Neural cell (in vitro differentiated cells): ENCODE measurements around the gene FGB. TPM values are rescaled to one million over a fixed set of nuclear protein-coding genes. Genes with fewer than 3 reads are reported as not detected.

Experiments
- H2AFZ ChIP-seq: fragments of 200-600, 300-800 bp; sonication (generic), shearing (Covaris generic); 2 replicates; pipeline ENCODE4 v1.6.0; 2014; ENCODE audit warnings: low read depth, mild to moderate bottlenecking, antibody characterized with exemption, low read length, moderate library complexity
- H3F3A ChIP-seq: fragments of 200-600 bp; shearing (Covaris generic); 2 replicates; pipeline ENCODE4 v1.6.1; 2016; ENCODE audit warnings: mild to moderate bottlenecking, moderate library complexity, mixed read lengths, antibody characterized with exemption, low read length; ENCODE audit not compliant: insufficient read depth, poor library complexity, severe bottlenecking
- H3K27ac ChIP-seq: fragments of 200-600, 300-800 bp; sonication (generic), shearing (Covaris generic); 2 replicates; pipeline ENCODE4 v1.5.1; 2014; ENCODE audit warnings: mild to moderate bottlenecking, low read length, moderate library complexity
- H3K27me3 ChIP-seq: fragments of 300-800, 200-600 bp; sonication (generic), shearing (Covaris generic); 2 replicates; pipeline ENCODE4 v1.6.0; 2014; ENCODE audit warnings: mild to moderate bottlenecking, low read depth, low read length, moderate library complexity; ENCODE audit not compliant: insufficient read depth
- H3K36me3 ChIP-seq: fragments of 300-800, 200-600 bp; sonication (generic), shearing (Covaris generic); 2 replicates; pipeline ENCODE4 v1.5.1; 2014; ENCODE audit warnings: mild to moderate bottlenecking, antibody characterized with exemption, low read length, moderate library complexity; ENCODE audit not compliant: insufficient read depth
- H3K4me2 ChIP-seq: fragments of 300-800, 200-600 bp; sonication (generic), shearing (Covaris generic); 2 replicates; pipeline ENCODE4 v1.6.0; 2014; ENCODE audit warnings: mild to moderate bottlenecking, low read length
- H3K4me3 ChIP-seq: fragments of 300-800, 200-600 bp; sonication (generic), shearing (Covaris generic); 2 replicates; pipeline ENCODE4 v1.5.1; 2014; ENCODE audit warnings: mild to moderate bottlenecking, low read length, moderate library complexity
- H3K79me2 ChIP-seq: fragments of 200-600 bp; shearing (Covaris generic); replicated peaks from 2 replicates; pipeline ENCODE4 v1.6.0; 2014; ENCODE audit warnings: mild to moderate bottlenecking, low read length, moderate library complexity; ENCODE audit not compliant: insufficient read depth
- H3K9ac ChIP-seq: fragments of 300-800, 200-600 bp; sonication (generic), shearing (Covaris generic); 2 replicates; pipeline ENCODE4 v1.6.1; 2016; ENCODE audit warnings: mild to moderate bottlenecking, low read length, mixed read lengths
- H3K9me2 ChIP-seq: fragments of 200-600 bp; shearing (Covaris generic); 2 replicates; pipeline ENCODE4 v1.6.1; 2016; ENCODE audit warnings: mild to moderate bottlenecking, low read length, mixed read lengths; ENCODE audit not compliant: insufficient read depth
- H3K9me3 ChIP-seq: fragments of 200-600, 300-800 bp; sonication (generic), shearing (Covaris generic); 2 replicates; pipeline ENCODE4 v1.6.1; 2016; ENCODE audit warnings: mild to moderate bottlenecking, mixed run types, low read length, moderate library complexity, mixed read lengths
- H4K20me1 ChIP-seq: fragments of 200-600 bp; shearing (Covaris generic); 2 replicates; pipeline ENCODE4 v1.6.1; 2016; ENCODE audit warnings: mild to moderate bottlenecking, mixed run types; ENCODE audit not compliant: insufficient read depth
- EZH2 ChIP-seq: fragments of 200-600, 300-800 bp; shearing (Covaris generic), sonication (generic); IDR thresholded peaks from 2 replicates; pipeline ENCODE4 v1.6.1; 2014; ENCODE audit warnings: antibody characterized with exemption, low read length, borderline replicate concordance, mild to moderate bottlenecking; ENCODE audit not compliant: insufficient read depth, poor library complexity, severe bottlenecking
- POLR2AphosphoS5 ChIP-seq: IDR thresholded peaks from 2 replicates; pipeline ENCODE4 v1.6.1; 2012
- RAD21 ChIP-seq: fragments of 450-650 bp; conservative IDR thresholded peaks from 2 replicates; pipeline ENCODE4 v1.6.1; 2014; ENCODE audit warnings: antibody characterized with exemption, mild to moderate bottlenecking, moderate library complexity
- REST ChIP-seq: IDR thresholded peaks from 2 replicates; pipeline ENCODE4 v1.6.1; 2012; ENCODE audit warnings: borderline replicate concordance
- SMC3 ChIP-seq: fragments of 450-650 bp; conservative IDR thresholded peaks from 2 replicates; pipeline ENCODE4 v1.6.1; 2014; ENCODE audit warnings: antibody characterized with exemption, mild to moderate bottlenecking, moderate library complexity; ENCODE audit not compliant: poor library complexity
- TAF1 ChIP-seq: IDR thresholded peaks from 2 replicates; pipeline ENCODE4 v1.6.1; 2012; ENCODE audit warnings: low read depth
- polyA plus RNA-seq: library from polyadenylated mRNA; depleted of rRNA; stranded (reverse); fragments of >200 nt; gene quantifications from 2 replicates; pipeline ENCODE4 v1.2.3, GENCODE V29; 2014

The FGB gene
- polyA plus RNA-seq, 1 donor from 2014 or later, result not detected

- Histone ChIP-seq H3K79me2 (no peaks in the 10 kb centered on the region), H3K9me3 (no peaks in the 10 kb centered on the region), H3K4me2 (no peak overlapping the region), H4K20me1 (no peaks in the 10 kb centered on the region), H3F3A (no peaks in the 10 kb centered on the region), H3K4me3 (no peak overlapping the region), H3K27ac (no peak overlapping the region), H3K9ac (no peak overlapping the region), H2AFZ (no peak overlapping the region), H3K9me2 (no peaks in the 10 kb centered on the region), H3K36me3 (no peaks in the 10 kb centered on the region), H3K27me3 (no peaks in the 10 kb centered on the region)
- no peak for TF ChIP-seq POLR2AphosphoS5
Observed at GRCh38 chr4:154573190-154573870, 10.5 kb downstream of the FGB start.

- H3K27ac ChIP-seq, result no peak overlapping the region
- H3K9me3 ChIP-seq, result no peaks in the 10 kb centered on the region
- H4K20me1 ChIP-seq, result no peaks in the 10 kb centered on the region
- H3K9me2 ChIP-seq, result no peaks in the 10 kb centered on the region
- H3K36me3 ChIP-seq, result no peaks in the 10 kb centered on the region
- no peak overlapping the region for H3K9ac ChIP-seq
- H3K27me3 ChIP-seq, result no peaks in the 10 kb centered on the region
- TF ChIP-seq EZH2 (no peak), SMC3 (no peak), REST (no peak), RAD21 (no peak)
- H3K4me2 ChIP-seq, result no peak overlapping the region
- no peak overlapping the region for H3K4me3 ChIP-seq
- no peaks in the 10 kb centered on the region for H3K79me2 ChIP-seq
- H3F3A ChIP-seq, result no peaks in the 10 kb centered on the region
- no peak overlapping the region for H2AFZ ChIP-seq
Observed at GRCh38 chr4:154574311-154574710, 11.5 kb downstream of the FGB start.

GRCh38 chr4:154577324-154577723, 14.5 kb downstream of the FGB start:
- no peak overlapping the region for H3K4me3 ChIP-seq
- TF ChIP-seq REST (no peak), EZH2 (no peak), TAF1 (no peak)
- no peak overlapping the region for H3K27ac ChIP-seq
- no peak overlapping the region for H3K4me2 ChIP-seq
- no peaks in the 10 kb centered on the region for H4K20me1 ChIP-seq
- H3K9me2 ChIP-seq, result no peaks in the 10 kb centered on the region
- H3K9me3 ChIP-seq, result no peaks in the 10 kb centered on the region
- H3K27me3 ChIP-seq, result no peaks in the 10 kb centered on the region
- no peak overlapping the region for H2AFZ ChIP-seq
- H3F3A ChIP-seq, result no peaks in the 10 kb centered on the region
- no peaks in the 10 kb centered on the region for H3K79me2 ChIP-seq
- H3K9ac ChIP-seq, result no peak overlapping the region
- no peaks in the 10 kb centered on the region for H3K36me3 ChIP-seq
